Fibroblast of pulmonary artery (primary cell): ENCODE data around the gene CCSAP.
"Not testable (repeated sequence)": the region's sequence is repeated elsewhere in the genome, so short reads cannot be mapped to it uniquely, and the experiment has no call there.

ENCODE experiments used
- DNase-seq: peaks from one replicate; pipeline ENCODE4 v3.0.0-alpha.2; 2010; ENCODE audit warnings: low read depth
- H3K4me3 ChIP-seq: replicated peaks from 2 replicates; pipeline ENCODE4 v1.5.1; 2011; ENCODE audit warnings: low read depth, mild to moderate bottlenecking, control low read depth, low read length, moderate library complexity
- CTCF ChIP-seq: IDR thresholded peaks from 2 replicates; pipeline ENCODE4 v1.5.1; 2011; ENCODE audit warnings: mild to moderate bottlenecking, control low read depth, low read length, inconsistent platforms; ENCODE audit errors: missing control alignments

Gene CCSAP

GRCh38 chr1:229339520-229339919 is 3.3 kb downstream of the CCSAP start:
- no peak for TF ChIP-seq CTCF
- H3K4me3 ChIP-seq, result no peak overlapping the region
- no peak for DNase-seq

GRCh38 chr1:229339086-229339485 is 3.8 kb downstream of the CCSAP start:
- no peak overlapping the region for H3K4me3 ChIP-seq
- TF ChIP-seq CTCF, result no peak
- DNase-seq, result no peak

GRCh38 chr1:229336345-229336744 is 6.5 kb downstream of the CCSAP start:
- no peak for DNase-seq
- H3K4me3 ChIP-seq, result no peak overlapping the region
- no peak for TF ChIP-seq CTCF

- DNase-seq, result no peak
- no peak overlapping the region for H3K4me3 ChIP-seq
- TF ChIP-seq CTCF, result no peak
Observed at GRCh38 chr1:229334716-229335115, 8.1 kb downstream of the CCSAP start.

- TF ChIP-seq CTCF, result no peak
Observed at GRCh38 chr1:229334269-229334668, 8.6 kb downstream of the CCSAP start.

GRCh38 chr1:229328598-229329362 is 14.1 kb downstream of the CCSAP start:
- no peak overlapping the region for H3K4me3 ChIP-seq
- DNase-seq, result no peak
- no peak for TF ChIP-seq CTCF

More at GRCh38 chr1:229334269-229334668, 8.6 kb downstream of the CCSAP start:
- no peak overlapping the region for H3K4me3 ChIP-seq
- DNase-seq, result no peak

GRCh38 chr1:229327765-229328164 is 15.1 kb downstream of the CCSAP start:
- not testable (repeated sequence) for DNase-seq, H3K4me3 ChIP-seq
